Gastrocnemius medialis (tissue), 4 donors: ENCODE results near the gene EN2. TPM values are rescaled to one million over a fixed set of nuclear protein-coding genes. Genes with fewer than 3 reads are reported as not detected.

Experiments used
- ATAC-seq, 2 donors: fragments of 150-250 bp; one replicate each; pipeline ENCODE4 v1.9.1; 2016
- DNase-seq, 2 donors: peaks; one replicate each; pipeline ENCODE4 v3.0.0-alpha.2; 2019
- H3K27ac ChIP-seq, 4 donors: fragments of 200-600 bp; sonication (generic); 1 replicate in 1 of 4; 2 replicates in 3 of 4; pipeline ENCODE4 v1.5.1; 2016 to 2018; ENCODE audit warnings: mild to moderate bottlenecking in 2 of 4, moderate library complexity in 1 of 4
- H3K27me3 ChIP-seq, 3 donors: fragments of 200-600 bp; sonication (generic) in 2 of 3; 1 replicate in 1 of 3; 2 replicates in 2 of 3; pipeline versions ENCODE4 v1.5.1 to v1.6.0; 2016 to 2019; ENCODE audit warnings: mild to moderate bottlenecking in 1 of 3, moderate library complexity in 1 of 3
- H3K36me3 ChIP-seq, 2 donors: fragments of 200-600 bp; sonication (generic) in 1 of 2; one replicate each; pipeline ENCODE4 v1.5.1; 2017 to 2018
- H3K4me1 ChIP-seq, 2 donors: fragments of 200-600 bp; sonication (generic) in 1 of 2; one replicate each; pipeline ENCODE4 v1.5.1; 2016 to 2017; ENCODE audit warnings: mild to moderate bottlenecking in 2 of 2
- H3K4me3 ChIP-seq, 4 donors: fragments of 200-600 bp; sonication (generic) in 3 of 4; 1 replicate in 1 of 4; 2 replicates in 3 of 4; pipeline ENCODE4 v1.5.1; 2016 to 2019; ENCODE audit warnings: mild to moderate bottlenecking in 2 of 4
- H3K9me3 ChIP-seq, 3 donors: fragments of 200-600 bp; sonication (generic) in 2 of 3; 1 replicate in 1 of 3; 2 replicates in 2 of 3; pipeline ENCODE4 v1.5.1; 2016 to 2019
- POLR2A ChIP-seq, 2 donors: fragments of 450-650 bp; IDR thresholded peaks; one replicate each; pipeline ENCODE4 v1.6.1; 2017; ENCODE audit warnings: antibody characterized with exemption in 2 of 2, mild to moderate bottlenecking in 2 of 2, moderate library complexity in 2 of 2
- in situ Hi-C, 4 donors: fragments of 200-750 bp; cut with MboI; loops; one replicate each; pipeline versions ENCODE4 v1.15.0 to v1.8.0; 2017; ENCODE audit warnings: low sequenced_read_pairs in 4 of 4
- intact Hi-C: fragments of 100-400 bp; cut with DNase I; formaldehyde crosslinking; loops from one replicate; pipeline ENCODE4 v1.15.1; 2023; ENCODE audit warnings: low total_unique reads
- total RNA-seq, 4 donors: library from RNA; depleted of rRNA; stranded (reverse); fragments of >200 nt; gene quantifications; one replicate each; pipeline versions ENCODE4 v1.1.0 to v1.2.3, GENCODE V29; 2016
- TF ChIP-seq, protein P1 (sequence below), 5 experiments: fragments of 450-650 bp in 3 of 5; fragments of 200-600 bp in 2 of 5; sonication (generic) in 2 of 5; IDR thresholded peaks in 4 of 5; conservative IDR thresholded peaks in 1 of 5; 1 replicate in 4 of 5; 2 replicates in 1 of 5; pipeline ENCODE4 v1.5.1; 2016 to 2019; ENCODE audit warnings: antibody characterized with exemption in 5 of 5, mild to moderate bottlenecking in 3 of 5, moderate library complexity in 3 of 5

EN2 gene
- total RNA-seq, 4 donors from 2014 or later = 0.31 to 1.2 (median 0.65) TPM

DNA sequence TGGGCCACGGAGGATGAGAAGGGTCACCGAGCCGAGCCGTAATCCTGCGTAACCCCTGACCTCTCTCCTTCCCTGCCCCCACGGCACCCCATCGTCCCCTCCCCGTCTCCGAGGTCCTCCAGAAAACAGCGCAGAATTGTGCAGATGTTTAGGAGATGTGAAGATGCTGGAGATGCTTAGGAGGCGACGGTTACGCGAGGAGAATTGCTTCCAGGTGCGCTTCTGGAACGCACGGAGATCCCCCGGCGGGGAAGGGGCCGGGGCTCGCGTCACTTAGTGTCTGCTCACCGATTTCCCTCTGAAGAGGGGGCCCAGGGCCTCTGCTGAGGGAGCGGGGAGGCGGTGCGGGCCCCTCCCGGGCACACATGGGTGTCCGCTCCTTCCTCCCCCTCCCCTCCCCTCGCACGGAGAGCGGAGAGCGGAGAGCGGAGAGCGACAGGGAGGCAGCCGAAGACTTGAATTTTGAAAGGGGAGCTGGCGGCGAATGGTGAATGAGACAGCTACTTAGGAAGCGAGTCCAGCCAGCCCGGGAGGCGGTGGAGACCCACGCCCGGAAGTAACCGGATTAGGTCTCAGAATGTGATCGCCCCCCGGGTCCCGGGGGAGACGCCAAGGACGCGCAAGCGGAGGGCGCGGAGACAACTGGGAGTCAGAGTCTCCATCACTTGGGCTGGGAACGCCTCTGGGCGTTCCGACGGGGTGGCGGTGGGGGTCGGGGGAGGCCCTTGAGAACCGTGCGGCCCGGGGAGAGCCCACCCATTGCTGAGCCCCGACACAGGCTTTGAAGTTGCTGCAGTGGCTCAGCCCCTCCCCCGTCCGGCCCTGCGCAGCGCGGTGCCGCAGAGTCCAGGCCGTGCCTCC lies 8.7 kb upstream of the EN2 start:
- in situ Hi-C loops = no loop called here
- peaks cover 7 to 29% of the 10 kb centered on the region in 2 donors for H3K4me1 ChIP-seq
- ATAC-seq = no peak
- no peak for DNase-seq
- H3K27ac ChIP-seq = no peak overlapping the region
- no peaks in the 10 kb centered on the region for H3K9me3 ChIP-seq
- no peak overlapping the region for H3K4me3 ChIP-seq
- H3K27me3 ChIP-seq = peaks cover 70 to 87% (median 78%) of the 10 kb centered on the region in 3 donors
- no peaks in the 10 kb centered on the region for H3K36me3 ChIP-seq
- intact Hi-C loops = no loop called here
- TF ChIP-seq, protein P1, sequence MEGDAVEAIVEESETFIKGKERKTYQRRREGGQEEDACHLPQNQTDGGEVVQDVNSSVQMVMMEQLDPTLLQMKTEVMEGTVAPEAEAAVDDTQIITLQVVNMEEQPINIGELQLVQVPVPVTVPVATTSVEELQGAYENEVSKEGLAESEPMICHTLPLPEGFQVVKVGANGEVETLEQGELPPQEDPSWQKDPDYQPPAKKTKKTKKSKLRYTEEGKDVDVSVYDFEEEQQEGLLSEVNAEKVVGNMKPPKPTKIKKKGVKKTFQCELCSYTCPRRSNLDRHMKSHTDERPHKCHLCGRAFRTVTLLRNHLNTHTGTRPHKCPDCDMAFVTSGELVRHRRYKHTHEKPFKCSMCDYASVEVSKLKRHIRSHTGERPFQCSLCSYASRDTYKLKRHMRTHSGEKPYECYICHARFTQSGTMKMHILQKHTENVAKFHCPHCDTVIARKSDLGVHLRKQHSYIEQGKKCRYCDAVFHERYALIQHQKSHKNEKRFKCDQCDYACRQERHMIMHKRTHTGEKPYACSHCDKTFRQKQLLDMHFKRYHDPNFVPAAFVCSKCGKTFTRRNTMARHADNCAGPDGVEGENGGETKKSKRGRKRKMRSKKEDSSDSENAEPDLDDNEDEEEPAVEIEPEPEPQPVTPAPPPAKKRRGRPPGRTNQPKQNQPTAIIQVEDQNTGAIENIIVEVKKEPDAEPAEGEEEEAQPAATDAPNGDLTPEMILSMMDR (IDR thresholded peaks at IDR 0.05 in 4 of 5, conservative IDR thresholded peaks at IDR 0.05 in 1 of 5) = no peak
- no peak for TF ChIP-seq POLR2A (IDR thresholded peaks at IDR 0.05)

DNA sequence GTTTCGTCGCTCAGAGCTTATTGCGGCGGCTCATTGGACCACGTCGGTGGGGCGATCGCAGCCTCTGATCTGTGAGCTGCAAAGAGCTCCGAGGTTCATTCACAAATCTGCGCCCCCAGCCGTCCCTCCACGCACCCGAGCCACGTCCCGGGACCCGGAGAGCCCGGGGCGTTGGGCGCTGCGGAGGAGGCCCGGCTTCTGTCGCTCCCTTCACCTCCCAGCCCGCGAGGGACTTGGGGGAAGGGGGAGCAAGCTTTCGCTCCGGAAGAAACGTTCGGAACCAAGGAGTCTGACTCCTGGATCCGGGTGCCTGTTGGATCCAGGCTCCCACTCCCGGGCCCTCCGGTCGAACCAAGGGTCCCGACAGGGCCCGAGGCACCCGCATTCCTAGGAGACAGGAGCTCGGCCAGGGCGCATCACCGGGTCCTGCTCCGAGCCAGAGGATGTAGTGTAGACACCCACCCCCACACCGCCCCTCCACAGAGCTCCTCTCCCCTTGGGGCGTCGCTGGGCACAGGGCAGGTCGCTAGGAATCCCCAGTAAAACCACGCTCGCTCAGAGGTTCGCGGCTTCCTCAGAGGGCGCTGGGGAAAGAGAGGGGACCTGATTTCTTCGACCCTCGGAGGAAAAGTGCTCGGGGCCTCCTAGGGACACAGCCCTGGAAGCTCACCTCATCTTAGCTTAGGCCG lies 7.9 kb upstream of the EN2 start:
- no peaks in the 10 kb centered on the region for H3K36me3 ChIP-seq
- H3K4me3 ChIP-seq = no peak overlapping the region
- no peak for ATAC-seq
- H3K4me1 ChIP-seq = peaks cover 15 to 37% of the 10 kb centered on the region in 2 donors
- in situ Hi-C loops (no loop called here), intact Hi-C loops (no loop called here)
- no peak for DNase-seq
- peaks cover 78 to 91% (median 86%) of the 10 kb centered on the region in 3 donors for H3K27me3 ChIP-seq
- TF ChIP-seq POLR2A (IDR thresholded peaks at IDR 0.05) = no peak
- TF ChIP-seq, protein P1 (IDR thresholded peaks at IDR 0.05 in 4 of 5, conservative IDR thresholded peaks at IDR 0.05 in 1 of 5) = no peak
- no peak overlapping the region for H3K27ac ChIP-seq
- no peaks in the 10 kb centered on the region for H3K9me3 ChIP-seq

DNA sequence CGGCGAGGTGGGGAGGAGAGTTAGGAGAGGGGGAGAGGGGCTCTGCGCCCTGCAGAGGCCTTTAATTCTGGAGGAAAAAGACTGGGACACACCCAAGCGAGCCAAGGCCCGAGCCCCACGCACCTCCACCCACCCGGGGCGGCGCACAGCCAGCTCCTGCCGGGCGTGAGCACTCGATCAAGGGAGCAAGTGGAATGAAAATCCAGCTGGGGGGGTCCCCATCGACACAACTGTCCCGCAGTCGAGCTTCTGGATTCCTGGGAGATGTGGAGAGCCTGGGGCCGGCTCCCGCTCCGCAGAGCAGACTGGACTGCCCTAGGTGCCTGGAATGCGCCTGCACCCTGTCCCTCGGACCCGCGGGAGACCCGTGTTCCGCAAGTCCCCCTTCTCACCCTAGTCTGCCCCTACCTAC lies 7.4 kb upstream of the EN2 start:
- Histone ChIP-seq H3K4me1 (peaks cover 15 to 39% of the 10 kb centered on the region in 2 donors), H3K4me3 (no peak overlapping the region), H3K9me3 (no peaks in the 10 kb centered on the region), H3K36me3 (no peaks in the 10 kb centered on the region), H3K27ac (no peak overlapping the region), H3K27me3 (peaks cover 83 to 92% (median 91%) of the 10 kb centered on the region in 3 donors)
- ATAC-seq = no peak
- intact Hi-C loops (no loop called here), in situ Hi-C loops (no loop called here)
- no peak for DNase-seq
- TF ChIP-seq, protein P1 (IDR thresholded peaks at IDR 0.05 in 4 of 5, conservative IDR thresholded peaks at IDR 0.05 in 1 of 5) = no peak

DNA sequence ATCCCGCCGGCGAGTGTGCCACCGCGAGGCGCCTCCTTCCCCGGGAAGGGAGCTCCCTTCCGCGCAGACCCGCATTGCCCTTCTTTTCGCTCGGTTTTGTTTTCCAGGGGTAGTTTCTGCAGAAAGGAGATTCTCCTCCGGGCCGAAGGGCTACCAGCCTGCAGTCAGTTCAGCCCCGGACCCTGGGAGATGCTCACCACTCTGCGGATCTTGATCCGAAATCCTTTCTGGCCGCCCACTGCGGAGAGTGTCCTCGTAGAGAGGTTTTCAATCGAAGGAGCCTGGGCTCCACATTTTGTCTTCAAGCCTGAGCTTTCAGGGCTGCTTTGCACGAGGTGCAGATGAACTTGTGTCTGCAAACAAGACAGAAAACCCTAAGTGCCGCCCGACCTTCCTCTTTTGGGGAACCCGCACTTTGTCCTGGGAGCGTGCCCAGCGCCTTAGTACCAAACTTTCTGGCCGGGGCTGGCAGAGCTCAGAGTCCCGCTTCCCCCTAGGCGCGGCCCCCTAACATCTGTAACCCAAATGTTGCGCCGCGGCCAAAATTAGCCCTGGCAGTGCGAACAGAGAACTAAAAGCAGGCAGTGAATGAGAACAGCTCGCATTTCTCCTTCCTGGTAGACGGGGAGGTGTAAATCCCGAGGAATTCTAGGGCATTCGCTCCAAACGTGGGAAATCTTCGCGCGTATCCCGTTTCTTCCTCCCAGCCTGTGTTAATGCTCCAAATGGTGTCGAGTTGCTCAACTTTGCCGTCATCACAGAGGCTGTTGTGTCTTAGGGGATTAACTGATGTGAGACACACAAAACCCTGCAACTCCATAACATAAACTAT lies 6.7 kb upstream of the EN2 start:
- no peak for ATAC-seq
- in situ Hi-C loops (no loop called here), intact Hi-C loops (no loop called here)
- TF ChIP-seq, protein P1 (IDR thresholded peaks at IDR 0.05 in 4 of 5, conservative IDR thresholded peaks at IDR 0.05 in 1 of 5) = no peak
- no peak for TF ChIP-seq POLR2A (IDR thresholded peaks at IDR 0.05)
- Histone ChIP-seq H3K27ac (no peak overlapping the region), H3K4me1 (peaks cover 17 to 42% of the 10 kb centered on the region in 2 donors), H3K27me3 (peaks cover 89 to 93% (median 92%) of the 10 kb centered on the region in 3 donors), H3K4me3 (no peak overlapping the region), H3K9me3 (no peaks in the 10 kb centered on the region), H3K36me3 (no peaks in the 10 kb centered on the region)
- DNase-seq = no peak
